ENCODE results near the gene DHRS4. TPM values are rescaled to one million over a fixed set of nuclear protein-coding genes. Genes with fewer than 3 reads are reported as not detected.
"Not testable (repeated sequence)": the region's sequence is repeated elsewhere in the genome, so short reads cannot be mapped to it uniquely, and the experiment has no call there.

The DHRS4 gene
- total and polyA plus RNA-seq, 2 of the 13 experiments (the other 11 are each of a cell fraction or from before 2014, with no cell fraction given) = 23.9 to 45.1 TPM

GRCh38 chr14:23974041-23974440 is 20.5 kb downstream of the DHRS4 start (continued):
- TF ChIP-seq ZNF646 (CRISPR knock-in tag; IDR thresholded peaks at IDR 0.05) = peak; percentile 56; the same call in 1 of the 2 replicates
- TF ChIP-seq YEATS4 (CRISPR knock-in tag; IDR thresholded peaks at IDR 0.05; ENCODE audit: borderline replicate concordance) = peak; percentile 16; the same call in 1 of the 2 replicates
- TF ChIP-seq, protein P1, sequence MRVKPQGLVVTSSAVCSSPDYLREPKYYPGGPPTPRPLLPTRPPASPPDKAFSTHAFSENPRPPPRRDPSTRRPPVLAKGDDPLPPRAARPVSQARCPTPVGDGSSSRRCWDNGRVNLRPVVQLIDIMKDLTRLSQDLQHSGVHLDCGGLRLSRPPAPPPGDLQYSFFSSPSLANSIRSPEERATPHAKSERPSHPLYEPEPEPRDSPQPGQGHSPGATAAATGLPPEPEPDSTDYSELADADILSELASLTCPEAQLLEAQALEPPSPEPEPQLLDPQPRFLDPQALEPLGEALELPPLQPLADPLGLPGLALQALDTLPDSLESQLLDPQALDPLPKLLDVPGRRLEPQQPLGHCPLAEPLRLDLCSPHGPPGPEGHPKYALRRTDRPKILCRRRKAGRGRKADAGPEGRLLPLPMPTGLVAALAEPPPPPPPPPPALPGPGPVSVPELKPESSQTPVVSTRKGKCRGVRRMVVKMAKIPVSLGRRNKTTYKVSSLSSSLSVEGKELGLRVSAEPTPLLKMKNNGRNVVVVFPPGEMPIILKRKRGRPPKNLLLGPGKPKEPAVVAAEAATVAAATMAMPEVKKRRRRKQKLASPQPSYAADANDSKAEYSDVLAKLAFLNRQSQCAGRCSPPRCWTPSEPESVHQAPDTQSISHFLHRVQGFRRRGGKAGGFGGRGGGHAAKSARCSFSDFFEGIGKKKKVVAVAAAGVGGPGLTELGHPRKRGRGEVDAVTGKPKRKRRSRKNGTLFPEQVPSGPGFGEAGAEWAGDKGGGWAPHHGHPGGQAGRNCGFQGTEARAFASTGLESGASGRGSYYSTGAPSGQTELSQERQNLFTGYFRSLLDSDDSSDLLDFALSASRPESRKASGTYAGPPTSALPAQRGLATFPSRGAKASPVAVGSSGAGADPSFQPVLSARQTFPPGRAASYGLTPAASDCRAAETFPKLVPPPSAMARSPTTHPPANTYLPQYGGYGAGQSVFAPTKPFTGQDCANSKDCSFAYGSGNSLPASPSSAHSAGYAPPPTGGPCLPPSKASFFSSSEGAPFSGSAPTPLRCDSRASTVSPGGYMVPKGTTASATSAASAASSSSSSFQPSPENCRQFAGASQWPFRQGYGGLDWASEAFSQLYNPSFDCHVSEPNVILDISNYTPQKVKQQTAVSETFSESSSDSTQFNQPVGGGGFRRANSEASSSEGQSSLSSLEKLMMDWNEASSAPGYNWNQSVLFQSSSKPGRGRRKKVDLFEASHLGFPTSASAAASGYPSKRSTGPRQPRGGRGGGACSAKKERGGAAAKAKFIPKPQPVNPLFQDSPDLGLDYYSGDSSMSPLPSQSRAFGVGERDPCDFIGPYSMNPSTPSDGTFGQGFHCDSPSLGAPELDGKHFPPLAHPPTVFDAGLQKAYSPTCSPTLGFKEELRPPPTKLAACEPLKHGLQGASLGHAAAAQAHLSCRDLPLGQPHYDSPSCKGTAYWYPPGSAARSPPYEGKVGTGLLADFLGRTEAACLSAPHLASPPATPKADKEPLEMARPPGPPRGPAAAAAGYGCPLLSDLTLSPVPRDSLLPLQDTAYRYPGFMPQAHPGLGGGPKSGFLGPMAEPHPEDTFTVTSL (CRISPR knock-in tag; IDR thresholded peaks at IDR 0.05; ENCODE audit: borderline replicate concordance) = peak; percentile 82; the same call in 1 of the 2 replicates
- TF ChIP-seq NFIC (IDR thresholded peaks at IDR 0.05; ENCODE audit: low read length) = 0 out of 2 replicates have a peak, but pooled peaks have one; percentile 27
- TF ChIP-seq GATAD2A (CRISPR knock-in tag; IDR thresholded peaks at IDR 0.05) = peak; percentile 70
- peak; percentile 91 for TF ChIP-seq FOXK2 (IDR thresholded peaks at IDR 0.05)
- TF ChIP-seq NR2F6 (IDR thresholded peaks at IDR 0.05) = not testable (repeated sequence)
- peak; percentile 41; the same call in 1 of the 2 replicates for TF ChIP-seq NR2F6 (CRISPR knock-in tag; IDR thresholded peaks at IDR 0.05)
- TF ChIP-seq PAXIP1 (CRISPR knock-in tag; conservative IDR thresholded peaks at IDR 0.05) = peak; percentile 92
